Stimulated activated CD4-positive, alpha-beta T cell treated with anti-CD3 and anti-CD28 coated beads, Interleukin-15, amount 100 ng/mL, for 1 hour (primary cell): ENCODE measurements around the gene TLX2.

ENCODE experiments used
- DNase-seq, 2 donors: peaks; one replicate each; pipeline ENCODE4 v3.0.0-alpha.2; 2020; ENCODE audit warnings: low read depth in 1 of 2, low spot score in 1 of 2

TLX2 gene

GRCh38 chr2:74511104-74511989 is 2.9 kb upstream of the TLX2 start:
- no peak for DNase-seq

GRCh38 chr2:74512744-74513604 is 1.3 kb upstream of the TLX2 start:
- DNase-seq: no peak

GRCh38 chr2:74513605-74514367 is 464 bp upstream of the TLX2 start:
- DNase-seq: no peak

GRCh38 chr2:74515271-74515980 is 1.2 kb downstream of the TLX2 start:
- no peak for DNase-seq

- peak; percentile 54 to 71 for DNase-seq
These were observed 1.9 kb downstream of the TLX2 start for GRCh38 chr2:74515981-74516633.

GRCh38 chr2:74516650-74517049 is 2.4 kb downstream of the TLX2 start:
- DNase-seq: no peak

- DNase-seq: no peak
These were observed 8.3 kb downstream of the TLX2 start for GRCh38 chr2:74522516-74522915.

- DNase-seq: no peak
These were observed 9.8 kb downstream of the TLX2 start for GRCh38 chr2:74524005-74524404.

- DNase-seq: no peak
These were observed 10.9 kb downstream of the TLX2 start for GRCh38 chr2:74524955-74525716.

GRCh38 chr2:74525717-74526648 is 11.7 kb downstream of the TLX2 start, which contains the start of gene DQX1:
Gene DQX1, minus strand, starts transcription at chr2:74526231. Its CDS starts 502 bp downstream, at chr2:74525729.
- DNase-seq: no peak

- DNase-seq: no peak
These were observed 12.5 kb downstream of the TLX2 start for GRCh38 chr2:74526649-74527230.

GRCh38 chr2:74527741-74528140 is 13.5 kb downstream of the TLX2 start:
- DNase-seq: no peak

GRCh38 chr2:74528600-74529356 is 14.5 kb downstream of the TLX2 start:
- no peak for DNase-seq

- DNase-seq: peak; percentile 70 to 81
These were observed 15.3 kb downstream of the TLX2 start, which contains the start of the genes AUP1 and HTRA2 for GRCh38 chr2:74529357-74530238. Gene AUP1, minus strand, starts transcription at chr2:74529706. Its CDS starts 77 bp downstream, at chr2:74529629. Gene HTRA2, plus strand, starts transcription at chr2:74529933. Its CDS starts 74 bp downstream, at chr2:74530007.

- no peak for DNase-seq
These were observed 16.3 kb downstream of the TLX2 start for GRCh38 chr2:74530239-74531187.
